GM21528 (cell line): Measurements from ENCODE around the gene PRDM9.
"Not testable (repeated sequence)": the region's sequence is repeated elsewhere in the genome, so short reads cannot be mapped to it uniquely, and the experiment has no call there.

Experiments
- ATAC-seq: cut with Tn5 transposase; IDR thresholded peaks from one replicate; pipeline ENCODE4 v1.9.1; 2021; ENCODE audit warnings: mild to moderate bottlenecking, moderate library complexity; ENCODE audit not compliant: unreplicated experiment, low FRiP score

PRDM9 gene

GRCh38 chr5:23526616-23527015, 19.2 kb downstream of the PRDM9 start:
- not testable (repeated sequence) for ATAC-seq

- not testable (repeated sequence) for ATAC-seq
Observed at GRCh38 chr5:23527216-23527920, 20.0 kb downstream of the PRDM9 start.

- no peak for ATAC-seq
Observed at GRCh38 chr5:23528677-23529076, 21.3 kb downstream of the PRDM9 start.

- ATAC-seq: no peak
Observed at GRCh38 chr5:23530571-23530970, 23.2 kb downstream of the PRDM9 start.

- no peak for ATAC-seq
Observed at GRCh38 chr5:23571059-23571458, 63.6 kb downstream of the PRDM9 start.
